ENCODE measurements around the gene NEDD9. TPM values are rescaled to one million over a fixed set of nuclear protein-coding genes. Genes with fewer than 3 reads are reported as not detected.
A peak's percentile ranks its signal among the peaks of the same experiment; 100 is the strongest.

Gene NEDD9
- total RNA-seq, 4 donors from 2014 or later: 34.6 to 82.7 (median 72.3) TPM

- H3K36me3 ChIP-seq: peaks cover 0 to 9% (median 0%) of the 10 kb centered on the region in 4 donors
- DNase-seq: no peak
- TF ChIP-seq EP300 (IDR thresholded peaks at IDR 0.05; ENCODE audit: low read depth) (peak; percentile 96), POLR2A (IDR thresholded peaks at IDR 0.05) (no peak), POLR2AphosphoS5 (IDR thresholded peaks at IDR 0.05) (peak; percentile 56 to 84 (median 80))
- TF ChIP-seq, protein P1, sequence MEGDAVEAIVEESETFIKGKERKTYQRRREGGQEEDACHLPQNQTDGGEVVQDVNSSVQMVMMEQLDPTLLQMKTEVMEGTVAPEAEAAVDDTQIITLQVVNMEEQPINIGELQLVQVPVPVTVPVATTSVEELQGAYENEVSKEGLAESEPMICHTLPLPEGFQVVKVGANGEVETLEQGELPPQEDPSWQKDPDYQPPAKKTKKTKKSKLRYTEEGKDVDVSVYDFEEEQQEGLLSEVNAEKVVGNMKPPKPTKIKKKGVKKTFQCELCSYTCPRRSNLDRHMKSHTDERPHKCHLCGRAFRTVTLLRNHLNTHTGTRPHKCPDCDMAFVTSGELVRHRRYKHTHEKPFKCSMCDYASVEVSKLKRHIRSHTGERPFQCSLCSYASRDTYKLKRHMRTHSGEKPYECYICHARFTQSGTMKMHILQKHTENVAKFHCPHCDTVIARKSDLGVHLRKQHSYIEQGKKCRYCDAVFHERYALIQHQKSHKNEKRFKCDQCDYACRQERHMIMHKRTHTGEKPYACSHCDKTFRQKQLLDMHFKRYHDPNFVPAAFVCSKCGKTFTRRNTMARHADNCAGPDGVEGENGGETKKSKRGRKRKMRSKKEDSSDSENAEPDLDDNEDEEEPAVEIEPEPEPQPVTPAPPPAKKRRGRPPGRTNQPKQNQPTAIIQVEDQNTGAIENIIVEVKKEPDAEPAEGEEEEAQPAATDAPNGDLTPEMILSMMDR (IDR thresholded peaks at IDR 0.05): no peak
- 77 to 80% methylated on average over 15 to 16 of the region's 16 CpGs for WGBS, 2 donors (ENCODE audit: low coverage in 1 of 2)
- H3K4me1 ChIP-seq: peaks cover 25 to 75% (median 64%) of the 10 kb centered on the region in 4 donors
- intact Hi-C loops (cut with DNase I; ENCODE audit: low total_unique reads) (no loop called here), in situ Hi-C loops (cut with MboI; ENCODE audit: low pct_ligation_motif_present in 1 of 4, low pct_unique_long_range_greater_than_20kb in 1 of 4, low sequenced_read_pairs in 3 of 4) (no loop called here)
- H3K4me3 ChIP-seq: no peak overlapping the region
- H3K27ac ChIP-seq: peak overlapping the region; percentile 83 to 90 (median 84)
- H3K27me3 ChIP-seq: no peaks in the 10 kb centered on the region
- no peaks in the 10 kb centered on the region for H3K9me3 ChIP-seq
Measured at GRCh38 chr6:11214084-11214833, 18.2 kb downstream of the NEDD9 start.

GRCh38 chr6:11213422-11214021 is 18.9 kb downstream of the NEDD9 start:
- DNase-seq: no peak
- Histone ChIP-seq H3K9me3 (no peaks in the 10 kb centered on the region), H3K27ac (peak overlapping the region; percentile 83 to 90 (median 84)), H3K27me3 (no peaks in the 10 kb centered on the region), H3K4me3 (no peak overlapping the region), H3K36me3 (peaks cover 0 to 13% (median 0%) of the 10 kb centered on the region in 4 donors), H3K4me1 (peaks cover 25 to 71% (median 62%) of the 10 kb centered on the region in 4 donors)
- WGBS, 2 donors (ENCODE audit: low coverage in 1 of 2): 65 to 84% methylated on average over 3 to 12 of the region's 12 CpGs
- in situ Hi-C loops (cut with MboI; ENCODE audit: low pct_ligation_motif_present in 1 of 4, low pct_unique_long_range_greater_than_20kb in 1 of 4, low sequenced_read_pairs in 3 of 4): no loop called here
- TF ChIP-seq POLR2AphosphoS5 (IDR thresholded peaks at IDR 0.05) (peak in 2 of 3 donors; percentile 66 to 73), POLR2A (IDR thresholded peaks at IDR 0.05) (no peak), EP300 (IDR thresholded peaks at IDR 0.05; ENCODE audit: low read depth) (peak; percentile 28)
- intact Hi-C loops (cut with DNase I; ENCODE audit: low total_unique reads): no loop called here

GRCh38 chr6:11212664-11213063 is 19.8 kb downstream of the NEDD9 start:
- in situ Hi-C loops (cut with MboI; ENCODE audit: low pct_ligation_motif_present in 1 of 4, low pct_unique_long_range_greater_than_20kb in 1 of 4, low sequenced_read_pairs in 3 of 4): no loop called here
- 71 to 74% methylated on average over 4 of the region's 4 CpGs for WGBS, 2 donors (ENCODE audit: low coverage in 1 of 2)
- DNase-seq: no peak
- peaks cover 19 to 69% (median 61%) of the 10 kb centered on the region in 4 donors for H3K4me1 ChIP-seq
- H3K36me3 ChIP-seq: peaks cover 0 to 13% (median 0%) of the 10 kb centered on the region in 4 donors
- intact Hi-C loops (cut with DNase I; ENCODE audit: low total_unique reads): no loop called here
- H3K9me3 ChIP-seq: no peaks in the 10 kb centered on the region
- H3K4me3 ChIP-seq: no peak overlapping the region
- H3K27me3 ChIP-seq: no peaks in the 10 kb centered on the region
- H3K27ac ChIP-seq: peak overlapping the region; percentile 83 to 90 (median 84)
- no peak for TF ChIP-seq POLR2A (IDR thresholded peaks at IDR 0.05)
- TF ChIP-seq POLR2AphosphoS5 (IDR thresholded peaks at IDR 0.05): peak in 1 of 3 donors; percentile 52
- no peak for TF ChIP-seq EP300 (IDR thresholded peaks at IDR 0.05; ENCODE audit: low read depth)

DNA sequence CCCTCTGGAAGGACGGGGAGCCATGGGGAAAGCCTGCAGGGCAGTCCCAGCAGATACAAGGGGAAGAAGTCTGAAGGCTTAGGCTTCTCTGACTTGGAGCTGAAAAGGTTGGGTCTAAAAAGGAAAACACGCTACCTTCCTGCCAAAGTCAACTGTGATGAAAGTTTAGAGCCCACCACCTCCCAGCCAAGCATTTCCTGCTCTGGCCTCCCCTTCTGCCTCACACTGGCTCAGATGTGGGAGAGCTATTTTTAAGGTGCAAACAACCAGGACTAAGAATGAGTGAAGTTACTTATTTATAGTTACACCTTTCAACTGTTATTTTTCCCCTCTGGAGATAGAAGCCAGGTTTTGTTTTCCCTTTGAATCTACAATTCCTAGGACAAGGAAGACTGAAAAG is 21.2 kb downstream of the NEDD9 start:
- in situ Hi-C loops (cut with MboI; ENCODE audit: low pct_ligation_motif_present in 1 of 4, low pct_unique_long_range_greater_than_20kb in 1 of 4, low sequenced_read_pairs in 3 of 4) (no loop called here), intact Hi-C loops (cut with DNase I; ENCODE audit: low total_unique reads) (no loop called here)
- TF ChIP-seq, protein P1 (IDR thresholded peaks at IDR 0.05): no peak
- TF ChIP-seq POLR2A (IDR thresholded peaks at IDR 0.05) (no peak), EP300 (IDR thresholded peaks at IDR 0.05; ENCODE audit: low read depth) (no peak), POLR2AphosphoS5 (IDR thresholded peaks at IDR 0.05) (no peak)
- Histone ChIP-seq H3K4me3 (no peak overlapping the region), H3K9me3 (no peaks in the 10 kb centered on the region), H3K27me3 (no peaks in the 10 kb centered on the region), H3K4me1 (peaks cover 15 to 69% (median 53%) of the 10 kb centered on the region in 4 donors), H3K27ac (peak overlapping the region in 3 of 4 donors; percentile 24 to 43 (median 25)), H3K36me3 (peaks cover 0 to 13% (median 0%) of the 10 kb centered on the region in 4 donors)
- 91 to 93% methylated on average over 2 of the region's 2 CpGs for WGBS, 2 donors (ENCODE audit: low coverage in 1 of 2)
- no peak for DNase-seq
